Melanocyte of skin (primary cell): Measurements from ENCODE around the gene LTBP2. TPM values are rescaled to one million over a fixed set of nuclear protein-coding genes. Genes with fewer than 3 reads are reported as not detected.

Source experiments
- total RNA-seq, 2 donors: library from RNA; depleted of rRNA; stranded (reverse); fragments of >200 nt; gene quantifications; 2 replicates each; pipeline ENCODE4 v1.2.3, GENCODE V29; 2012

Gene LTBP2
- total RNA-seq: under 1 TPM; 0.69 to 1.00 TPM

GRCh38 chr14:74611650-74612349 lies at the start of gene LTBP2:
TSS of gene LTBP2 (minus strand) at chr14:74612237. CDS start at chr14:74611944, 293 bp downstream.

GRCh38 chr14:74493343-74494261 lies 118.4 kb downstream of the LTBP2 start, which contains the start of gene ISCA2:
TSS of gene ISCA2 (plus strand) at chr14:74493765. CDS start at chr14:74493775, 10 bp downstream.

GRCh38 chr14:74492776-74493342 lies 119.2 kb downstream of the LTBP2 start, which contains the start of gene NPC2:
TSS of gene NPC2 (minus strand) at chr14:74493305. CDS start at chr14:74493274, 31 bp downstream.

Other genes starting within 250 kb of the LTBP2 start
- not detected for gene SYNDIG1L, start 186.0 kb downstream of the LTBP2 start, total RNA-seq
- gene NPC2, start 118.9 kb downstream of the LTBP2 start, total RNA-seq: 100 to 1,000 TPM; 197 to 224 TPM
- 10 to 100 TPM; 14.8 to 36.3 TPM for gene ISCA2, start 118.5 kb downstream of the LTBP2 start, total RNA-seq
- gene AREL1, start 100.8 kb upstream of the LTBP2 start, total RNA-seq: 10 to 100 TPM; 42.0 to 52.9 TPM
- 10 to 100 TPM; 24.8 to 27.0 TPM for gene FCF1, start 100.9 kb upstream of the LTBP2 start, total RNA-seq
- gene YLPM1, start 151.1 kb upstream of the LTBP2 start, total RNA-seq: 10 to 100 TPM; 18.9 to 23.0 TPM